ENCODE measurements around the gene NOS1AP.
A peak's percentile ranks its signal among the peaks of the same experiment; 100 is the strongest.

The NOS1AP gene

DNA sequence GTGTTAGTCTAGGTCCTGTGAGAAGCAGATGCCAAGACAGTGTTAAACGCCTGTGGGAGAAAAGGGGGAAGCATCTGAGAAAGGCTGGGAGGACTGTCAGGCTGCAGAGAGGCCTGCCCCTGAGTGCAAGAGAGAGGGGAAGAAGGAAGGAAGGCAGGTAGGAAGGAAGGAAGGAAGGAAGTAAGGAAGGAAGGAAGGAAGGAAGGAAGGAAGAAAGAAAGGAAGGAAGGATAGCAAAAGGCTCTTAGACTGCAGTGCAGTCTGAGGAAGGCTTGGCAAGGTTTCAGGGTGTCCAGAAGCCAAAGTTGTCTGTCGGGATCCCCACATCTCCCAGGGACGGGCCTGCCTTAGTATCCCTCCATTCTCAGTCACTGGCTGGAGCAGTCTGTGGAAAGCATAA is 224.5 kb downstream of the NOS1AP start:
- H3K4me1 ChIP-seq (ENCODE audit: low read length), result peaks cover 14% of the 10 kb centered on the region

DNA sequence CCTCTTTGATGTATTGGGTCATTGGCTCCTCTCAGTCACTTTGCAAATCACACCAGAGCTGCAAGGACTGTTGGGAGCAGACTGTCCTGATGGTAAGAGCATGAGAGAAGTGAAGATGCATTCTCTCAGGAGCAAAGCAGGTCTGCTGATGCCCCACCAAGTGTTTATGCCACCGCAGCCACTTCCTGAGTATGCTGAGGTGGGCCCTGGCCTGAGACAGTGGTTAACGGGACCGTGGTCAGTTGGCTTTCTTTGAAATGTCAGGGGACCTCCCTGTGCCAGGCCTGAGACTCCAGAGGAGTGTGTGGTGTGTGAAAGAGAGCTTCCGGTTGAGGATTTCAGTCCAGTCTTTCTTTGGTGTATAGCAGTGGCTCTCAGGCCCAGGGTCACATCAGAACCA is 227.7 kb downstream of the NOS1AP start:
- H3K27ac ChIP-seq (ENCODE audit: low read length), result peak overlapping the region; percentile 30; the same call in 1 of the 2 replicates
- no peaks in the 10 kb centered on the region for H3K27me3 ChIP-seq (replicated peaks; ENCODE audit: insufficient read depth, low read length)
- no peaks in the 10 kb centered on the region for H3K9me2 ChIP-seq (replicated peaks; ENCODE audit: insufficient read depth, low read length)
- peak overlapping the region; percentile 18; the same call in 1 of the 2 replicates for H3K4me2 ChIP-seq (ENCODE audit: low read depth, low read length)
- H4K20me1 ChIP-seq (ENCODE audit: insufficient read depth, low read length), result no peaks in the 10 kb centered on the region
- no peak overlapping the region for H2AFZ ChIP-seq (ENCODE audit: low read length)
- no peak for TF ChIP-seq EZH2 (optimal IDR thresholded peaks at IDR 0.05; ENCODE audit: low read depth, low read length)
- TF ChIP-seq EZH2phosphoT487 (IDR thresholded peaks at IDR 0.05; ENCODE audit: low read length), result no peak
- no peaks in the 10 kb centered on the region for H3K36me3 ChIP-seq (replicated peaks; ENCODE audit: insufficient read depth, low read length)
- DNase-seq, result peak; percentile 68
- peaks cover 14% of the 10 kb centered on the region for H3K4me1 ChIP-seq (ENCODE audit: low read length)
- 0 out of 2 replicates have a peak, but pooled peaks cover 5% of the 10 kb centered on the region for H3F3A ChIP-seq (ENCODE audit: insufficient read depth, low read length)
- no peaks in the 10 kb centered on the region for H3K9me3 ChIP-seq (replicated peaks; ENCODE audit: insufficient read depth, low read length)
- no peaks in the 10 kb centered on the region for H3K79me2 ChIP-seq (ENCODE audit: low read length)
- no peak overlapping the region for H3K4me3 ChIP-seq (ENCODE audit: low read length)
- no peak overlapping the region for H3K9ac ChIP-seq (ENCODE audit: low read length)

More for the DNA sequence above, 224.5 kb downstream of the NOS1AP start:
- Histone ChIP-seq H3K4me3 (ENCODE audit: low read length) (no peak overlapping the region), H3K9ac (ENCODE audit: low read length) (no peak overlapping the region), H3F3A (ENCODE audit: insufficient read depth, low read length) (0 out of 2 replicates have a peak, but pooled peaks cover 5% of the 10 kb centered on the region), H3K4me2 (ENCODE audit: low read depth, low read length) (no peak overlapping the region), H3K27ac (ENCODE audit: low read length) (no peak overlapping the region), H3K79me2 (ENCODE audit: low read length) (no peaks in the 10 kb centered on the region), H3K36me3 (replicated peaks; ENCODE audit: insufficient read depth, low read length) (no peaks in the 10 kb centered on the region), H4K20me1 (ENCODE audit: insufficient read depth, low read length) (no peaks in the 10 kb centered on the region), H3K9me2 (replicated peaks; ENCODE audit: insufficient read depth, low read length) (no peaks in the 10 kb centered on the region), H2AFZ (ENCODE audit: low read length) (no peak overlapping the region), H3K27me3 (replicated peaks; ENCODE audit: insufficient read depth, low read length) (no peaks in the 10 kb centered on the region), H3K9me3 (replicated peaks; ENCODE audit: insufficient read depth, low read length) (no peaks in the 10 kb centered on the region)
- no peak for TF ChIP-seq EZH2phosphoT487 (IDR thresholded peaks at IDR 0.05; ENCODE audit: low read length)
- no peak for TF ChIP-seq EZH2 (optimal IDR thresholded peaks at IDR 0.05; ENCODE audit: low read depth, low read length)
- TF ChIP-seq, protein P1, sequence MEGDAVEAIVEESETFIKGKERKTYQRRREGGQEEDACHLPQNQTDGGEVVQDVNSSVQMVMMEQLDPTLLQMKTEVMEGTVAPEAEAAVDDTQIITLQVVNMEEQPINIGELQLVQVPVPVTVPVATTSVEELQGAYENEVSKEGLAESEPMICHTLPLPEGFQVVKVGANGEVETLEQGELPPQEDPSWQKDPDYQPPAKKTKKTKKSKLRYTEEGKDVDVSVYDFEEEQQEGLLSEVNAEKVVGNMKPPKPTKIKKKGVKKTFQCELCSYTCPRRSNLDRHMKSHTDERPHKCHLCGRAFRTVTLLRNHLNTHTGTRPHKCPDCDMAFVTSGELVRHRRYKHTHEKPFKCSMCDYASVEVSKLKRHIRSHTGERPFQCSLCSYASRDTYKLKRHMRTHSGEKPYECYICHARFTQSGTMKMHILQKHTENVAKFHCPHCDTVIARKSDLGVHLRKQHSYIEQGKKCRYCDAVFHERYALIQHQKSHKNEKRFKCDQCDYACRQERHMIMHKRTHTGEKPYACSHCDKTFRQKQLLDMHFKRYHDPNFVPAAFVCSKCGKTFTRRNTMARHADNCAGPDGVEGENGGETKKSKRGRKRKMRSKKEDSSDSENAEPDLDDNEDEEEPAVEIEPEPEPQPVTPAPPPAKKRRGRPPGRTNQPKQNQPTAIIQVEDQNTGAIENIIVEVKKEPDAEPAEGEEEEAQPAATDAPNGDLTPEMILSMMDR (IDR thresholded peaks at IDR 0.05; ENCODE audit: low read length), result no peak
- DNase-seq, result no peak

- no peaks in the 10 kb centered on the region for H3K9me3 ChIP-seq (replicated peaks; ENCODE audit: insufficient read depth, low read length)
- no peaks in the 10 kb centered on the region for H3K36me3 ChIP-seq (replicated peaks; ENCODE audit: insufficient read depth, low read length)
- H4K20me1 ChIP-seq (ENCODE audit: insufficient read depth, low read length), result no peaks in the 10 kb centered on the region
- H3K9me2 ChIP-seq (replicated peaks; ENCODE audit: insufficient read depth, low read length), result no peaks in the 10 kb centered on the region
- no peak overlapping the region for H3K4me3 ChIP-seq (ENCODE audit: low read length)
- DNase-seq, result no peak
- H3K4me1 ChIP-seq (ENCODE audit: low read length), result peaks cover 14% of the 10 kb centered on the region
- no peak overlapping the region for H3K27ac ChIP-seq (ENCODE audit: low read length)
- H2AFZ ChIP-seq (ENCODE audit: low read length), result no peak overlapping the region
- H3K27me3 ChIP-seq (replicated peaks; ENCODE audit: insufficient read depth, low read length), result no peaks in the 10 kb centered on the region
- H3K79me2 ChIP-seq (ENCODE audit: low read length), result no peaks in the 10 kb centered on the region
- H3F3A ChIP-seq (ENCODE audit: insufficient read depth, low read length), result 0 out of 2 replicates have a peak, but pooled peaks cover 5% of the 10 kb centered on the region
- H3K4me2 ChIP-seq (ENCODE audit: low read depth, low read length), result no peak overlapping the region
- no peak overlapping the region for H3K9ac ChIP-seq (ENCODE audit: low read length)
- TF ChIP-seq, protein P1 (IDR thresholded peaks at IDR 0.05; ENCODE audit: low read length), result no peak
- TF ChIP-seq EZH2phosphoT487 (IDR thresholded peaks at IDR 0.05; ENCODE audit: low read length), result no peak
- TF ChIP-seq EZH2 (optimal IDR thresholded peaks at IDR 0.05; ENCODE audit: low read depth, low read length), result no peak
These were observed 228.8 kb downstream of the NOS1AP start for GRCh38 chr1:162298266-162298665.

GRCh38 chr1:162299018-162299417 is 229.5 kb downstream of the NOS1AP start:
- Histone ChIP-seq H3K4me1 (ENCODE audit: low read length) (peaks cover 14% of the 10 kb centered on the region), H3K9me2 (replicated peaks; ENCODE audit: insufficient read depth, low read length) (no peaks in the 10 kb centered on the region), H3K4me2 (ENCODE audit: low read depth, low read length) (no peak overlapping the region), H3K9ac (ENCODE audit: low read length) (no peak overlapping the region), H3K9me3 (replicated peaks; ENCODE audit: insufficient read depth, low read length) (no peaks in the 10 kb centered on the region), H3K79me2 (ENCODE audit: low read length) (no peaks in the 10 kb centered on the region), H3K27me3 (replicated peaks; ENCODE audit: insufficient read depth, low read length) (no peaks in the 10 kb centered on the region), H3K36me3 (replicated peaks; ENCODE audit: insufficient read depth, low read length) (no peaks in the 10 kb centered on the region), H2AFZ (ENCODE audit: low read length) (no peak overlapping the region), H3K4me3 (ENCODE audit: low read length) (no peak overlapping the region), H4K20me1 (ENCODE audit: insufficient read depth, low read length) (no peaks in the 10 kb centered on the region), H3K27ac (ENCODE audit: low read length) (no peak overlapping the region), H3F3A (ENCODE audit: insufficient read depth, low read length) (0 out of 2 replicates have a peak, but pooled peaks cover 5% of the 10 kb centered on the region)
- TF ChIP-seq EZH2phosphoT487 (IDR thresholded peaks at IDR 0.05; ENCODE audit: low read length) (no peak), EZH2 (optimal IDR thresholded peaks at IDR 0.05; ENCODE audit: low read depth, low read length) (no peak)
- TF ChIP-seq, protein P1 (IDR thresholded peaks at IDR 0.05; ENCODE audit: low read length), result no peak
- DNase-seq, result no peak
